HCT116 (cell line): Measurements from ENCODE around the gene DDX23.
"Not testable (repeated sequence)": the region's sequence is repeated elsewhere in the genome, so short reads cannot be mapped to it uniquely, and the experiment has no call there.

ENCODE experiments used
- CEBPB ChIP-seq: IDR thresholded peaks from 2 replicates; pipeline ENCODE4 v1.6.1; 2012; ENCODE audit warnings: low read depth
- ZNF274 ChIP-seq: fragments of 200-500 bp; sonication (Bioruptor generic); IDR thresholded peaks from 2 replicates; pipeline ENCODE4 v1.6.1; 2014; ENCODE audit warnings: mild to moderate bottlenecking, low read depth, low read length, inconsistent platforms
- TF ChIP-seq, protein P1 (sequence below), 3 experiments: fragments of 200-600 bp in 1 of 3; sonication (generic) in 1 of 3; IDR thresholded peaks in 2 of 3; conservative IDR thresholded peaks in 1 of 3; 2 replicates each; pipeline ENCODE4 v1.5.1; 2012 to 2017; ENCODE audit warnings: low read depth in 2 of 3, low read length in 2 of 3, antibody characterized with exemption in 1 of 3, borderline replicate concordance in 1 of 3, control low read depth in 1 of 3, mild to moderate bottlenecking in 1 of 3, mixed read lengths in 1 of 3, mixed run types in 1 of 3, moderate library complexity in 1 of 3; ENCODE audit not compliant: insufficient read depth in 1 of 3

DNA sequence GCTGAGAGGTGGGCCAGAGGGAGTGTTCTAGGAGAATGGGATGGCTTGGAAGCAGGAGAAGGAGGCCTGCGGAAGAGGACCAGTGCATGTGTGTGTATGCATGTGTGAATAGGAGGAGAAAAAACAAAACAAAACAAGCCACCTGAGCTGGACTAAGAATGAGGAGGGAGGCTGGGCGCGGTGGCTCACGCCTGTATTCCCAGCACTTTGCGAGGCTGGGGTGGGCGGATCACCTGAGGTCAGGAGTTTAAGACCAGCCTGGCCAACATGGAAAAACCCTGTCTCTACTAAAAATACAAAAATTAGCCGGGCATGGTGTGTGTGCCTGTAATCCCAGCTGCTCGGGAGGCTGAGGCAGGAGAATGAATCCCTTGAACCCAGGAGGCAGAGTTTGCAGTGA lies 21.6 kb upstream of the DDX23 start:
- not testable (repeated sequence) for TF ChIP-seq CEBPB, ZNF274
- TF ChIP-seq, protein P1, sequence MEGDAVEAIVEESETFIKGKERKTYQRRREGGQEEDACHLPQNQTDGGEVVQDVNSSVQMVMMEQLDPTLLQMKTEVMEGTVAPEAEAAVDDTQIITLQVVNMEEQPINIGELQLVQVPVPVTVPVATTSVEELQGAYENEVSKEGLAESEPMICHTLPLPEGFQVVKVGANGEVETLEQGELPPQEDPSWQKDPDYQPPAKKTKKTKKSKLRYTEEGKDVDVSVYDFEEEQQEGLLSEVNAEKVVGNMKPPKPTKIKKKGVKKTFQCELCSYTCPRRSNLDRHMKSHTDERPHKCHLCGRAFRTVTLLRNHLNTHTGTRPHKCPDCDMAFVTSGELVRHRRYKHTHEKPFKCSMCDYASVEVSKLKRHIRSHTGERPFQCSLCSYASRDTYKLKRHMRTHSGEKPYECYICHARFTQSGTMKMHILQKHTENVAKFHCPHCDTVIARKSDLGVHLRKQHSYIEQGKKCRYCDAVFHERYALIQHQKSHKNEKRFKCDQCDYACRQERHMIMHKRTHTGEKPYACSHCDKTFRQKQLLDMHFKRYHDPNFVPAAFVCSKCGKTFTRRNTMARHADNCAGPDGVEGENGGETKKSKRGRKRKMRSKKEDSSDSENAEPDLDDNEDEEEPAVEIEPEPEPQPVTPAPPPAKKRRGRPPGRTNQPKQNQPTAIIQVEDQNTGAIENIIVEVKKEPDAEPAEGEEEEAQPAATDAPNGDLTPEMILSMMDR (IDR thresholded peaks at IDR 0.05 in 2 of 3, conservative IDR thresholded peaks at IDR 0.05 in 1 of 3; ENCODE audit: borderline replicate concordance in 1 of 3, insufficient read depth in 1 of 3, low read depth in 2 of 3, low read length in 2 of 3) = not testable (repeated sequence)
